ENCODE data around the gene CH25H. TPM values are rescaled to one million over a fixed set of nuclear protein-coding genes. Genes with fewer than 3 reads are reported as not detected.
"Not testable (repeated sequence)": the region's sequence is repeated elsewhere in the genome, so short reads cannot be mapped to it uniquely, and the experiment has no call there.

The CH25H gene
- total and polyA plus RNA-seq, 2 donors from 2014 or later: 1.2 to 3.2 TPM

DNA sequence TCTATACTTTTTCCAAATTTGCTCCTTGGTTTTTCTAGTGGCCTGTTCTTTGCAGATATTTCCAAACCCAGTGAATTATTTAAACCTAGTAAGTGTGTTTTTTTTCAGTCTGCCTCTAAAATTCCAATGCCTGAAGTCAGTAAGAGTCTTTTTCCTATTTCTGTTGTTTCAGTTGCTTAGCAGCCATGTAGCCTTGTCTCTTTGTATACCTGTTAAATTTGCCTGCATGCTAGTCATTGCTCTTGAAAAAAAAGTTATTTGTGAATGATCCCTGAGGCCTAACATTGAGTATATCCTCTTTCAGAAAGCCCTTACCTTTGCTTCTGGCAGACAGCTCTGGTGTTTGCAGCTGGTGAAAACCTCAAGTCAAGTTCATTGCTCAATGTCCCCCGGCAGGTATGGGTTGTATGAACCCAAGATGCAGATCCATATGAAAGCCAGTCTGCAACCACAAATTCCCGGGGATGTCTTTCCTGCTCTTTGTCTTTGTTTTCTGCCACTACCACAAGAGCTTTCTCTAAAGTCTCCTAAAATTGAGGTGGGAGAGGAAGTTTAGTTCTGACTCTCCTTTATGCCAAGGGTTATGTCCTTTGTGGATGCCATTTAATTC lies 35.7 kb downstream of the CH25H start:
- DNase-seq (no peak), FAIRE-seq (no peak)
- Histone ChIP-seq H3K27ac (ENCODE audit: low read depth in 2 of 2, low read length in 2 of 2) (no peak overlapping the region), H3K9me3 (ENCODE audit: control insufficient read depth in 2 of 3, insufficient read depth in 1 of 3, low read length in 3 of 3) (no peaks in the 10 kb centered on the region), H3K4me3 (ENCODE audit: low read length in 3 of 3) (no peak overlapping the region), H3K27me3 (ENCODE audit: control insufficient read depth, insufficient read depth, low read length) (no peaks in the 10 kb centered on the region), H3K4me1 (ENCODE audit: control insufficient read depth in 2 of 3, insufficient read depth in 2 of 3, low read depth in 1 of 3, low read length in 3 of 3) (no peaks in the 10 kb centered on the region), H3K9ac (ENCODE audit: low read length in 3 of 3) (no peak overlapping the region), H3K36me3 (ENCODE audit: control insufficient read depth in 2 of 3, insufficient read depth in 3 of 3, low read length in 3 of 3) (no peaks in the 10 kb centered on the region)
- intact Hi-C loops (cut with DNase I): no loop called here
- TF ChIP-seq, protein P1, sequence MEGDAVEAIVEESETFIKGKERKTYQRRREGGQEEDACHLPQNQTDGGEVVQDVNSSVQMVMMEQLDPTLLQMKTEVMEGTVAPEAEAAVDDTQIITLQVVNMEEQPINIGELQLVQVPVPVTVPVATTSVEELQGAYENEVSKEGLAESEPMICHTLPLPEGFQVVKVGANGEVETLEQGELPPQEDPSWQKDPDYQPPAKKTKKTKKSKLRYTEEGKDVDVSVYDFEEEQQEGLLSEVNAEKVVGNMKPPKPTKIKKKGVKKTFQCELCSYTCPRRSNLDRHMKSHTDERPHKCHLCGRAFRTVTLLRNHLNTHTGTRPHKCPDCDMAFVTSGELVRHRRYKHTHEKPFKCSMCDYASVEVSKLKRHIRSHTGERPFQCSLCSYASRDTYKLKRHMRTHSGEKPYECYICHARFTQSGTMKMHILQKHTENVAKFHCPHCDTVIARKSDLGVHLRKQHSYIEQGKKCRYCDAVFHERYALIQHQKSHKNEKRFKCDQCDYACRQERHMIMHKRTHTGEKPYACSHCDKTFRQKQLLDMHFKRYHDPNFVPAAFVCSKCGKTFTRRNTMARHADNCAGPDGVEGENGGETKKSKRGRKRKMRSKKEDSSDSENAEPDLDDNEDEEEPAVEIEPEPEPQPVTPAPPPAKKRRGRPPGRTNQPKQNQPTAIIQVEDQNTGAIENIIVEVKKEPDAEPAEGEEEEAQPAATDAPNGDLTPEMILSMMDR (IDR thresholded peaks at IDR 0.05; ENCODE audit: borderline replicate concordance, extremely low read depth, insufficient read depth): no peak

DNA sequence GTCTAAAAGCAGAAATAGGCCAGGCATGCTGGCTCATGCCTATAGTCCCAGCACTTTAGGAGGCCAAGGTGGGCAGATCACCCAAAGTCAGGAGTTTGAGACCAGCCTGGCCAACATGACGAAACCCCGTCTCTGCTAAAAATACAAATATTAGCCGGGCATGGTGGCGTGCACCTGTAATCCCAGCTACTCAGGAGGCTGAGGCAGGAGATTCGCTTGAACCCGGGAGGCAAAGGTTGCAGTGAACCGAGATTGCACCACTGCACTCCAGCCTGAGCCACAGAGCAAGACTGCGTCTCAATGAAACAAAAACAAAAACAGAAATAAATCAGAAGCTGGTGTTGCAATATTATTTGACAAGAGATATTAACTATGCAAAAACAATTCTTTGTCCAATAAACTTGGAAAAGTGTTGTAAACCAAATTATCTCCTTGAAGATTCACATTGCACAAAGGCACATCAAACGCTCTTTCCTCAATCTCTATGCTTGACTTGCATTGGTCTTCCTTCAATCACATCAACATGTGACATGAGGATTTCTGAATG lies 38.7 kb downstream of the CH25H start:
- not testable (repeated sequence) for H3K9me3 ChIP-seq (ENCODE audit: control insufficient read depth in 2 of 3, insufficient read depth in 1 of 3, low read length in 3 of 3); FAIRE-seq

DNA sequence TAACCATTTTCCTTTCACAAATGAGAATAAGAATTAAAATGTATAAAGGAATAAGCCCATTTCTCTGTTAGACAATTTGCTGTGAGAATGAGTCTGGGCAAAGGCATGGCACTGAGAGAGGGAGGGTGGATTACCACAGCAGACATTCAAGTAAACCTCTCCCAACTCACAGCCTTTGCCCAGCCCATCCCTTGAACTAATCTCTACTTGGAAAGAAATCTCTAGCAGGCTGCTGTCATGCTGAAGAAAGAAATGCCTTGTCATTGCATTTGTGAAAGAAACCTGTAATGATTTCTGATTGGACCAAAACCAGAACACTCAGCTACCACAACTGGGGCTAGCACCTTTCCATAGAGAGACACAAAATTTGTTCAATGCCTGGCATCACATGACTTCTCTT lies 39.2 kb downstream of the CH25H start:
- H3K27ac ChIP-seq (ENCODE audit: low read depth in 2 of 2, low read length in 2 of 2): no peak overlapping the region
- no peaks in the 10 kb centered on the region for H3K9me3 ChIP-seq (ENCODE audit: control insufficient read depth in 2 of 3, insufficient read depth in 1 of 3, low read length in 3 of 3)
- no peak overlapping the region for H3K9ac ChIP-seq (ENCODE audit: low read length in 3 of 3)
- H3K4me1 ChIP-seq (ENCODE audit: control insufficient read depth in 2 of 3, insufficient read depth in 2 of 3, low read depth in 1 of 3, low read length in 3 of 3): no peaks in the 10 kb centered on the region
- intact Hi-C loops (cut with DNase I): no loop called here
- TF ChIP-seq, protein P1 (IDR thresholded peaks at IDR 0.05; ENCODE audit: borderline replicate concordance, extremely low read depth, insufficient read depth): no peak
- FAIRE-seq (no peak), DNase-seq (no peak)
- H3K27me3 ChIP-seq (ENCODE audit: control insufficient read depth, insufficient read depth, low read length): no peaks in the 10 kb centered on the region
- no peak overlapping the region for H3K4me3 ChIP-seq (ENCODE audit: low read length in 3 of 3)
- H3K36me3 ChIP-seq (ENCODE audit: control insufficient read depth in 2 of 3, insufficient read depth in 3 of 3, low read length in 3 of 3): no peaks in the 10 kb centered on the region

More for the DNA sequence above, 38.7 kb downstream of the CH25H start:
- H3K9ac ChIP-seq (ENCODE audit: low read length in 3 of 3); H3K27me3 ChIP-seq (ENCODE audit: control insufficient read depth, insufficient read depth, low read length); H3K4me1 ChIP-seq (ENCODE audit: control insufficient read depth in 2 of 3, insufficient read depth in 2 of 3, low read depth in 1 of 3, low read length in 3 of 3); intact Hi-C loops (cut with DNase I); H3K4me3 ChIP-seq (ENCODE audit: low read length in 3 of 3); H3K36me3 ChIP-seq (ENCODE audit: control insufficient read depth in 2 of 3, insufficient read depth in 3 of 3, low read length in 3 of 3); H3K27ac ChIP-seq (ENCODE audit: low read depth in 2 of 2, low read length in 2 of 2); DNase-seq: not testable (repeated sequence)

DNA sequence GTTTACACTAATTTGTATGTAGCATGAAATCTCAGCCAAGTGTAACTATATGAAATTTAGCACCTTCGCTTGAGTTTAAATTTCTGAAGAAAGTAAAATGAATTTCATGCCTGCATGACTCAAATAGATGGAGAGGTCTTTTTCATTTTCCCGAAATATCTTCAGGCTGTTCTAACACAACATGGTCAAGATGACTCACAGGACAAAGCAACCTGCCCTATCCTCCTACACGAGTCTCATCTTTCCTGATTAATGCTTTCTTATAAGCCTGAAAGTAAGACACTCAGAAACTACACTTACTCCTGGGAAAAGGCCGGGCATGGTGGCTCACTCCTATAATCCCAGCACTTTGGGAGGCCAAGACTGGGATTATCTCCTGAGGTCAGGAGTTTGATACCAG lies 41.2 kb downstream of the CH25H start:
- Histone ChIP-seq H3K4me3 (ENCODE audit: low read length in 3 of 3) (no peak overlapping the region), H3K27me3 (ENCODE audit: control insufficient read depth, insufficient read depth, low read length) (no peaks in the 10 kb centered on the region), H3K4me1 (ENCODE audit: control insufficient read depth in 2 of 3, insufficient read depth in 2 of 3, low read depth in 1 of 3, low read length in 3 of 3) (no peaks in the 10 kb centered on the region), H3K9me3 (ENCODE audit: control insufficient read depth in 2 of 3, insufficient read depth in 1 of 3, low read length in 3 of 3) (no peaks in the 10 kb centered on the region), H3K9ac (ENCODE audit: low read length in 3 of 3) (no peak overlapping the region), H3K36me3 (ENCODE audit: control insufficient read depth in 2 of 3, insufficient read depth in 3 of 3, low read length in 3 of 3) (no peaks in the 10 kb centered on the region), H3K27ac (ENCODE audit: low read depth in 2 of 2, low read length in 2 of 2) (no peak overlapping the region)
- DNase-seq: no peak
- TF ChIP-seq, protein P1 (IDR thresholded peaks at IDR 0.05; ENCODE audit: borderline replicate concordance, extremely low read depth, insufficient read depth): no peak
- FAIRE-seq: no peak
- intact Hi-C loops (cut with DNase I): no loop called here

All from kidney (tissue), 14 donors.